NCI-H146 treated with DMSO at 0.1 percent for 48 hours (cell line): ENCODE measurements around the gene ACAT2.
"Not testable (repeated sequence)": the region's sequence is repeated elsewhere in the genome, so short reads cannot be mapped to it uniquely, and the experiment has no call there.

Experiments
- DNase-seq: peaks from one replicate; lab custom pipeline; 2025; ENCODE audit not compliant: unreplicated experiment; lab: John Stamatoyannopoulos, UW

Gene ACAT2

GRCh38 chr6:159761873-159762680, at the start of gene ACAT2:
ACAT2 (plus strand) TSS chr6:159762045; CDS start chr6:159762088, 43 bp downstream.
- peak; percentile 97 for DNase-seq

- not testable (repeated sequence) for DNase-seq
Measured at GRCh38 chr6:159712389-159712788, 49.5 kb upstream of the ACAT2 start.

GRCh38 chr6:159713984-159714383, 47.9 kb upstream of the ACAT2 start:
- no peak for DNase-seq

GRCh38 chr6:159714404-159714803, 47.4 kb upstream of the ACAT2 start:
- no peak for DNase-seq

GRCh38 chr6:159715166-159715565, 46.7 kb upstream of the ACAT2 start:
- no peak for DNase-seq

- no peak for DNase-seq
Measured at GRCh38 chr6:159715605-159716004, 46.2 kb upstream of the ACAT2 start.

GRCh38 chr6:159716247-159717096, 45.4 kb upstream of the ACAT2 start:
- DNase-seq, result no peak

GRCh38 chr6:159718634-159719033, 43.2 kb upstream of the ACAT2 start:
- DNase-seq, result no peak

GRCh38 chr6:159719287-159719686, 42.6 kb upstream of the ACAT2 start:
- no peak for DNase-seq

- peak; percentile 64 for DNase-seq
Measured at GRCh38 chr6:159720708-159721107, 41.1 kb upstream of the ACAT2 start.

GRCh38 chr6:159721981-159722380, 39.9 kb upstream of the ACAT2 start:
- not testable (repeated sequence) for DNase-seq

- no peak for DNase-seq
Measured at GRCh38 chr6:159722655-159723054, 39.2 kb upstream of the ACAT2 start.

- no peak for DNase-seq
Measured at GRCh38 chr6:159723259-159723658, 38.6 kb upstream of the ACAT2 start.

GRCh38 chr6:159724778-159725177, 37.1 kb upstream of the ACAT2 start:
- DNase-seq, result no peak

- DNase-seq, result not testable (repeated sequence)
Measured at GRCh38 chr6:159725208-159725607, 36.6 kb upstream of the ACAT2 start.

GRCh38 chr6:159726255-159726917, 35.5 kb upstream of the ACAT2 start:
- DNase-seq, result peak; percentile 88

- DNase-seq, result peak; percentile 97
Measured at GRCh38 chr6:159726918-159727716, 34.7 kb upstream of the ACAT2 start, which contains the start of gene WTAP. WTAP (plus strand) TSS chr6:159727506; CDS start chr6:159736266, 8,760 bp downstream.

GRCh38 chr6:159727717-159728445, 34.0 kb upstream of the ACAT2 start:
- peak; percentile 48 for DNase-seq

- no peak for DNase-seq
Measured at GRCh38 chr6:159728531-159728964, 33.3 kb upstream of the ACAT2 start.
